ENCODE measurements around the gene CARD8.

- TF ChIP-seq CTCF (IDR thresholded peaks at IDR 0.05; ENCODE audit: insufficient read depth, low read length, poor library complexity, severe bottlenecking) (no peak), EZH2phosphoT487 (conservative IDR thresholded peaks at IDR 0.05; ENCODE audit: low read length) (no peak)
These were observed 72.4 kb downstream of the CARD8 start for GRCh38 chr19:48183356-48183755.

Data from SU-DHL-6 (cell line).